ENCODE data around the gene PGK1.
"Not testable (repeated sequence)": the region's sequence is repeated elsewhere in the genome, so short reads cannot be mapped to it uniquely, and the experiment has no call there.

PGK1 gene

DNA sequence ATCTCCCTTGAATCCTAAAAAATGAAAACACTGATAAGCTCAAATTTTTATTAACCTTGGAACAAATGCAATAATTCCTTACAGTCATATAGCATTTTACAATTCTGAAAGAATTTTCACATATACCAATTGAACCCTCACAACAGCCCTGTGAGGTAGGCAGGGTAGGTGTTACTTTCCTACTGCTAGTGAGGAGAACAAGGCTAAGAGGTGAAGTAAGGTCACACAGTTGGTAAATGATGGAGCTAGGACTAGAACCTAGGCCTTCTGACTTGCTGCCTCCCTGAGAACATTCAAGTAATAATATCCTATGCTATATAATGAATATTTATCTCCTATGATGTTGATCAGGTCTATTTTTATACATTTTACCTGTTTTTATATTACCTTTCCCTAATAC, 25.7 kb downstream of the PGK1 start:
- DNase-seq (ENCODE audit: low read depth in 2 of 2), result no peak
- TF ChIP-seq, protein P1, sequence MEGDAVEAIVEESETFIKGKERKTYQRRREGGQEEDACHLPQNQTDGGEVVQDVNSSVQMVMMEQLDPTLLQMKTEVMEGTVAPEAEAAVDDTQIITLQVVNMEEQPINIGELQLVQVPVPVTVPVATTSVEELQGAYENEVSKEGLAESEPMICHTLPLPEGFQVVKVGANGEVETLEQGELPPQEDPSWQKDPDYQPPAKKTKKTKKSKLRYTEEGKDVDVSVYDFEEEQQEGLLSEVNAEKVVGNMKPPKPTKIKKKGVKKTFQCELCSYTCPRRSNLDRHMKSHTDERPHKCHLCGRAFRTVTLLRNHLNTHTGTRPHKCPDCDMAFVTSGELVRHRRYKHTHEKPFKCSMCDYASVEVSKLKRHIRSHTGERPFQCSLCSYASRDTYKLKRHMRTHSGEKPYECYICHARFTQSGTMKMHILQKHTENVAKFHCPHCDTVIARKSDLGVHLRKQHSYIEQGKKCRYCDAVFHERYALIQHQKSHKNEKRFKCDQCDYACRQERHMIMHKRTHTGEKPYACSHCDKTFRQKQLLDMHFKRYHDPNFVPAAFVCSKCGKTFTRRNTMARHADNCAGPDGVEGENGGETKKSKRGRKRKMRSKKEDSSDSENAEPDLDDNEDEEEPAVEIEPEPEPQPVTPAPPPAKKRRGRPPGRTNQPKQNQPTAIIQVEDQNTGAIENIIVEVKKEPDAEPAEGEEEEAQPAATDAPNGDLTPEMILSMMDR (IDR thresholded peaks at IDR 0.05; ENCODE audit: low read depth, low read length), result no peak
- no peak overlapping the region for H3K4me3 ChIP-seq (replicated peaks in 1 of 2; ENCODE audit: low read depth in 2 of 2, low read length in 2 of 2)

DNA sequence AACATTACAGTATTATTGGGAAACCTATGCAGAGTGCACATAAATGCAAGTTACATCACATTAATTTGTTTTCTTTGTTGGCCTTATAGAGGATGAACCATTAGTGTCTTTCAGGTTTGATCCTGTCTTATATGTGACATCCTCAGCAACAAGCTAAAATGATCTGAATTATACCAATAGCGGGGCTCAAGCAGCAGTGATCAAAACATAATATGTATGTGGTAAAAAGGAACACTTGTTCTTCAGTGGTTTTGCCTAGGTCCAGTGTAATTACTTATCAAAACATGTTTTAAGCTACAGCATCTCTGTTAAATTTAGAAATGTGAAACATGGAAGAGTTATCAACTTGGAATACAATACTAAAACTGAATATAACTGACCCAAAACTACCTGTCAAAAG, 26.3 kb downstream of the PGK1 start:
- no peak for DNase-seq (ENCODE audit: low read depth in 2 of 2)
- TF ChIP-seq, protein P1 (IDR thresholded peaks at IDR 0.05; ENCODE audit: low read depth, low read length), result no peak
- H3K4me3 ChIP-seq (replicated peaks in 1 of 2; ENCODE audit: low read depth in 2 of 2, low read length in 2 of 2), result no peak overlapping the region

DNA sequence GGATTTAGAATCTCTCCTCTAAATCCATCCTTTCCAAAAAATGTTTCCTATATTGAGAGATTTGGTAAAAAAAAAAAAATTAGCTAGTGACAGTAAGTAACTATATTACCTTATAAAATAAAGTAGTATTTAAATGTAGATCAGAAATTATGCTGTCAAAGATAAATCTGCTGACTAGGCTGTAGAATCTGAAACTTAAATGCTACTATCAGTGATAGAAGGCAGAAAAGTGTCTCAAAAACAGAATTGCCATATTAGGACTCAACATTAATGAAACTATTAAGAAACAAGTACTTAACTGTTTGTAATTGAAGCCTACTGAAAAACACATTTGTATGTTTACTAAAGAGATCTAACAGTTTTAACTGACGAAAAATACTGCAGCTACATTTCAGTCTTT, 27.1 kb downstream of the PGK1 start:
- no peak for DNase-seq (ENCODE audit: low read depth in 2 of 2)
- H3K4me3 ChIP-seq (replicated peaks in 1 of 2; ENCODE audit: low read depth in 2 of 2, low read length in 2 of 2), result no peak overlapping the region
- TF ChIP-seq, protein P1 (IDR thresholded peaks at IDR 0.05; ENCODE audit: low read depth, low read length), result no peak

DNA sequence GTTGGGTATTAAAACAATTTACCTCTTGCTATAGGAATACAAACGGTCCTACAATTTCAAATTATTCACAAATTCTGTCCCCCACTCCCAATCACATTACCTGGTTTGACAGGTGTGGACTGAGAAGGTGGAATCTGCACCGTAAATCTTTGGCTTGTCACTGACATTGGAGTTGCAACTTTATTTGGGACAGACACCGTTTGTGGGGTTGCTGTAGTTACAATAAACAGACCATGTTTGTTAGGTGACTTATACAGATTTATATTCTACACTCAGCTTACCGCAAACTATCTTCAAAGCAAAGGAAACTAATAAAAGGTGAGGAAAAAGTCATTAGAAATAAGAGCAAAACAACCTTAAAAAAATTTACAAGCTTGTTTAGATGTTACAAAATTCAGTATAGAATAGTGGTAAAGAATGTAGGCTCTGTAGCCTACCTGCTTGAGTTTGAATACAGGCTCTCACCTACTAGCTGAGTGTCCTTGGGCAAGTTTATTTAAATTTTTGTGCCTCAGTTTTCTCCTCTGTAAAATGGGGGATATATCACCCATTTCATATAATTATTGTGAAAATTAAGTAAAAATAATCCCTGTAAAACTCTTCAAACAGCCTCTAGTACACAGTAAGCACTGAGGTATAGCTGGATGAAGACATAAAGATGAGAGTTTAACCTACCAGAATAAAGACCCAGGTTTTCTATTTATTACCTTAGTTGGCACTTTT, 29.4 kb downstream of the PGK1 start:
- TF ChIP-seq, protein P1 (IDR thresholded peaks at IDR 0.05; ENCODE audit: low read depth, low read length), result no peak
- H3K4me3 ChIP-seq (replicated peaks in 1 of 2; ENCODE audit: low read depth in 2 of 2, low read length in 2 of 2), result no peak overlapping the region
- no peak for DNase-seq (ENCODE audit: low read depth in 2 of 2)

DNA sequence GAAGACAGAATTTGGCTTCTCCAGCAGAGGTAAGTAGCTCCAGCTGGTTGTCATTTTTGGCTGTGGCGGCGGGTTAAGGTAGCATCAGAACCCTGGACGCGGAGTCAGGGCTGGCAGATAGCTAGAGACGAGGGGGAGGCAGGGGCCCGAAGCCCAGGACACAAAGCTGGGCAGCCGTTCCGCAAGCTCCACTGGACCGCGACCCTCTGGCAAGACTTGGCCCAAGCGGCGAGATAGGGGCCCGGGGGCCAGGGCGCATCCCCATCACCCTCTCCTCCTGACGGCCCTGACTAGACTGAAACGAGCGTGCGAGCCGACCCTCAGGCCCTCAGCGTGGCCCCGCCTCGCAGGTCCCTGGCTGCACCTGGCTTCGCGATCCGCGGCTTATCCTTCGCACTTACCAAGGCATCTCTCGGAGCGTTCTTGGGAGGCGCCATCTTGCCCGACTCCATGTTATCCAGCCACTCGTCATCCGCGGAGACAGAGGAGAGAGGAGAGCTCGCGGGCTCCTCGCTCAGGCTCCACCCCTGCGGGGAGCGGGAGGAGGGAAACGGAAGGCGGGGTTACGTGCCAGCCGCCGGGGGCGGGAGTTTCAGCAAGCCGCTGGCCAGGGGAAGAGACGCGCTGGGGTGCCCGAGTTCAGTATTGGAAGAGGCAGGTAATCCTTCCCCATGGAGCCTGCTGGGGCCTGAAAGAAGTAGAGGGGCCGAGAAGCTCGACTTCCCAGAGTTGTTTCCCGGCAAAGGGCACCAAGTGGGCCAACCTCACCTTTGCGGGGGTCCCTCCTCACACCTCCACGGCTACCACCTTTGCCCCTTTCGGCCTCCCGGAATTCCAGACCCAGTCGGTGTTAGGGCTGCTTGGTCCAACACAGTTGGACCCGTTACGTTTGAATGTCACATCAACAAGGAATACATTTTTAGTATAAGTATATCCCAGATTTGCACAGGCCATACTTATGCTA, 35.4 kb downstream of the PGK1 start, which contains the start of gene TAF9B:
Gene TAF9B, minus strand, starts transcription at position 491 of the 964 bp plus-strand sequence. Its CDS starts 39 bp downstream, at position 452.
- DNase-seq (ENCODE audit: low read depth in 2 of 2), result peak; percentile 80 to 84
- peak within 1 kb of the TSS; percentile 72 to 79 for H3K4me3 ChIP-seq (replicated peaks in 1 of 2; ENCODE audit: low read depth in 2 of 2, low read length in 2 of 2)
- TF ChIP-seq, protein P1 (IDR thresholded peaks at IDR 0.05; ENCODE audit: low read depth, low read length), result no peak

DNA sequence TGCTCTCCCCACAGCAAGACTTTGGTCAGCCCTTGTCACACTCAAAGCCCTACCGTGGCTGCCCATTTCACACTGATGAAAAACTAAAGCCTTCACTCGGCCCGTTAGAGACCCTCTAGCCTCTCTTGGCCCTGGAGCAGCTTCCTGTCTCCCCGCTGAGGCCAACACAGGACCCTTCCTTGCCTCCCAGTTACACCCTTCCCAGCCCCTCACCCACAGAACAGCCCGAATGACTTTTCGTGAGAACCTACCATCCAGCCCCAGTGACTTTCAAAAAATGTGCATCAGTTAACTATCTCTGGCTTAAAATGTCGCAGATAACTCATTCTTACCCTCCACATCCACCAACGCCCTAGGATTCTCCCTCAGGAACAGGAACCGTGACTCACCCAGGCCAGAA, 36.2 kb downstream of the PGK1 start:
- no peak for DNase-seq (ENCODE audit: low read depth in 2 of 2)
- no peak overlapping the region for H3K4me3 ChIP-seq (replicated peaks in 1 of 2; ENCODE audit: low read depth in 2 of 2, low read length in 2 of 2)

DNA sequence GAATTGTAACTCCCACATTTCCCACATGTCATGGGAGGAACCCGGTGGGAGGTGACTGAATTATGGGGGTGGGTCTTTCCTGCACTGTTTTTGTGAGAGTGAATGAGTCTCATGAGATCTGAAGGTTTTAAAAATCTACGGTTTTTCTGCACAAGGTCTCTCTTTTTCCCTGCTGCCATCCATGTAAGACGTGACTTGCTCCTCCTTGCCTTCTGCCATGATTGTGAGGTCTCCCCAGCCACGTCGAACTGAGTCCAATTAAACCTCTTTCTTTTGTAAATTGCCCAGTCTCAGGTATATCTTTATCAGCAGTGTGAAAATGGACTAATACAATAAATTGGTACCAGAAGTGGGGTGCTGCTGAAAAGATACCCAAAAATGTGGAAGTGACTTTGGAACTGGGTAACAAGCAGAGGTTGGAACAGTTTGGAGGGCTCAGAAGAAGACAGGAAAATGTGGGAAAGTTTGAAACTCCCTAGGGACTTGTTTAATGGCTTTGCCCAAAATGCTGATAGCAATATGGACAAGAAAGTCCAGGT, 43.0 kb downstream of the PGK1 start:
- H3K4me3 ChIP-seq (replicated peaks in 1 of 2; ENCODE audit: low read depth in 2 of 2, low read length in 2 of 2); DNase-seq (ENCODE audit: low read depth in 2 of 2): not testable (repeated sequence)

More for the DNA sequence above, 36.2 kb downstream of the PGK1 start:
- TF ChIP-seq, protein P1 (IDR thresholded peaks at IDR 0.05; ENCODE audit: low read depth, low read length), result no peak

DNA sequence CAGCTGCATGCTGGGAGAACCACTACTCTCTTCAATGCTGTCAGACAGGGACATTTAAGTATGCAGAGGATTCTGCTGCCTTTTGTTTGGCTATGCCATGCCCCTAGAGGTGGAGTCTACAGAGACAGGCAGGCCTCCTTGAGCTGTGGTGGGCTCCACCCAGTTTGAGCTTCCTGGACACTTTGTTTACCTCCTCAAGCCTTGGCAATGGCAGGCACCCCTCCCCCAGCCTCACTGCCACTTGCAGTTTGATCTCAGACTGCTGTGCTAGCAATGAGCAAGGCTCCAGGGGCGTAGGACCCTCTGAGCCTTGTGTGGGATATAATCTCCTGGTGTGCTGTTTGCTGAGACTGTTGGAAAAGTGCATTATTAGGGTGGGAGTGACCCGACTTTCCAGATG, 53.3 kb downstream of the PGK1 start:
- not testable (repeated sequence) for DNase-seq (ENCODE audit: low read depth in 2 of 2); H3K4me3 ChIP-seq (replicated peaks in 1 of 2; ENCODE audit: low read depth in 2 of 2, low read length in 2 of 2)

DNA sequence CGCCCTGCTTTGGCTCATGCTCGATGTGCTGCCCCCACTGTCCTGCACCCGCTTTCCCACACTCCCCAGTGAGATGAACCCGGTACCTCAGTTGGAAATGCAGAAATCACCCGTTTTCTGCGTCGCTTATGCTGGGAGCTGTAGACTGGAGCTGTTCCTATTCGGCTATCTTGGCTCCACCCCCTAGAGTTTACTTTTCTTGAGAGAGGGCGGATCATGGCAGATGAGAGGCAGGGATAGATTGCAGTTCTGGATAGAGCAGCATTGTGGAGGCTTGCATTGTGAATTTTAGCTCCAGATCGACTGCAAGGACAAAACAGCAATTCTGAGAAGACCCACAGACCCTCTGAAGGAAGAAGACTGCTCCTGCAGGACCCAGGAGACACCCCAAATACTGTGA, 53.8 kb downstream of the PGK1 start:
- H3K4me3 ChIP-seq (replicated peaks in 1 of 2; ENCODE audit: low read depth in 2 of 2, low read length in 2 of 2); DNase-seq (ENCODE audit: low read depth in 2 of 2): not testable (repeated sequence)

DNA sequence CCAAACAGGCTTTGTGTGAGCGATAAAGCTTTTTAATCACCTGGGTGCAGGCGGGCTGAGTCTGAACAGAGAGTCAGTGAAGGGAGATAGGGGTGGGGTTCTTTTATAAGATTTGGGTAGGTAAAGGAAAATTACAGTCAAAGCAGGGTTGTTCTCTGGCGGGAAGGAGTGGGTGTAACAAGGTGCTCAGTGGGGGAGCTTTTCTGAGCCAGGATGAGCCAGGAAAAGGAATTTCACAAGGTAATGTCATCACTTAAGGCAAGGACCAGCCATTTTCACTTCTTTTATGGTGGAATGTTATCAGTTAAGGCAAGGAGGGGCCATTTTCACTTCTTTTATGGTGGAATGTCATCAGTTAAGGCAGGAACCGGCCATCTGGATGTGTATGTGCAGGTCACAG, 56.7 kb downstream of the PGK1 start:
- H3K4me3 ChIP-seq (replicated peaks in 1 of 2; ENCODE audit: low read depth in 2 of 2, low read length in 2 of 2); DNase-seq (ENCODE audit: low read depth in 2 of 2): not testable (repeated sequence)
